Neural crest cell (in vitro differentiated cells): ENCODE data around the gene CASTOR1. TPM values are rescaled to one million over a fixed set of nuclear protein-coding genes. Genes with fewer than 3 reads are reported as not detected.
A peak's percentile ranks its signal among the peaks of the same experiment; 100 is the strongest.

Experiments
- DNase-seq: peaks from one replicate; pipeline ENCODE4 v3.0.0; 2021; ENCODE audit warnings: low read depth, mixed read lengths, low spot score
- H3K27ac Mint-ChIP-seq: one replicate; pipeline ENCODE4 v1.8.0; 2021; ENCODE audit warnings: mild to moderate bottlenecking, mixed read lengths; ENCODE audit not compliant: unreplicated experiment
- H3K27me3 Mint-ChIP-seq: 2 replicates; pipeline ENCODE4 v1.8.0; 2021; ENCODE audit warnings: low read depth, mild to moderate bottlenecking, mixed read lengths
- H3K36me3 Mint-ChIP-seq: 2 replicates; pipeline ENCODE4 v1.8.0; 2021; ENCODE audit warnings: low read depth, mild to moderate bottlenecking, mixed read lengths
- H3K4me1 Mint-ChIP-seq: 2 replicates; pipeline ENCODE4 v1.8.0; 2021; ENCODE audit warnings: mixed read lengths
- H3K4me3 Mint-ChIP-seq: one replicate; pipeline ENCODE4 v1.8.0; 2021; ENCODE audit warnings: mild to moderate bottlenecking, mixed read lengths
- H3K9me3 Mint-ChIP-seq: 2 replicates; pipeline ENCODE4 v1.8.0; 2021; ENCODE audit warnings: mixed read lengths
- total RNA-seq: library from RNA; stranded (reverse); gene quantifications from 2 replicates; pipeline ENCODE4 v1.2.1, GENCODE V29; 2021
- TF ChIP-seq, protein P1 (sequence below): fragments of 200-600 bp; sonication (generic); conservative IDR thresholded peaks from 2 replicates; pipeline ENCODE4 v1.5.0; 2021; ENCODE audit warnings: antibody characterized with exemption, mild to moderate bottlenecking

CASTOR1 gene
- total RNA-seq, 1 donor from 2014 or later, result 6.2 TPM

DNA sequence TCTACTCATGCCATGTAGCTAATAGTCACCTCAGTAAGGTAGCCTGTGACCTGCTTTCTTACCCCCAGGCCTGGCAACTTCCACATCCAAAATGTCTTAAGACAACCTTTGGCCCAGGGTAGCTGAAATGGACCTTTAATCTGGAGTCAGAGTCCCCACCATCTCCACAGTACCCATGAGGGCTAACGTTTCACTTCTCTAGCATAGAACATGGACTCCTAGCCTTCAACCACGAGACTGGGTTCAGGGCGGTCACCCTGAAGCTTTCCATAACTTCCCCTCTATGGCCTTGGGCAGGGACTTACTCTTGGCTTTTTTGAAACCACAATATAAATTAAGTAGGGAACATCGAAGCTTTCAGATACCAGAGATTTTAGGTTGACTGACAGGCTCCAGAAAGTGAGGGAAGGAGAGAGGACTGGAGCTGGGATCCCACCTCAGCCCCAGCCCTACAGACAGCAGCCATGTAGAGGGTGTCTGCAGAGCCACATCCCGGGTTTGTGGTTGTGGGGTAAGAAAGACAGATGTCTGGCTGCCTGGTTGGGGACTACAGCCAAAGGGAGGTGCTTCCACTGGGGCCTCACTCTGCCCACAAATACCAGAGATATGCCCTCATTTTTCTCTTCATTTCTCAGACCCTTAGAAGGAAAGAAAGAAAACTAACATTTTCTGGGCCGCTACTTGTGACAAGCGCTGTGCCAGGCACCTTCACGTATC is 34.9 kb upstream of the CASTOR1 start:
- Mint-ChIP-seq H3K27me3 (no peaks in the 10 kb centered on the region), H3K36me3 (no peaks in the 10 kb centered on the region), H3K9me3 (no peaks in the 10 kb centered on the region), H3K4me1 (peaks cover 24% of the 10 kb centered on the region), H3K27ac (peak overlapping the region; percentile 12), H3K4me3 (peak overlapping the region; percentile 72)
- DNase-seq, result no peak
- TF ChIP-seq, protein P1, sequence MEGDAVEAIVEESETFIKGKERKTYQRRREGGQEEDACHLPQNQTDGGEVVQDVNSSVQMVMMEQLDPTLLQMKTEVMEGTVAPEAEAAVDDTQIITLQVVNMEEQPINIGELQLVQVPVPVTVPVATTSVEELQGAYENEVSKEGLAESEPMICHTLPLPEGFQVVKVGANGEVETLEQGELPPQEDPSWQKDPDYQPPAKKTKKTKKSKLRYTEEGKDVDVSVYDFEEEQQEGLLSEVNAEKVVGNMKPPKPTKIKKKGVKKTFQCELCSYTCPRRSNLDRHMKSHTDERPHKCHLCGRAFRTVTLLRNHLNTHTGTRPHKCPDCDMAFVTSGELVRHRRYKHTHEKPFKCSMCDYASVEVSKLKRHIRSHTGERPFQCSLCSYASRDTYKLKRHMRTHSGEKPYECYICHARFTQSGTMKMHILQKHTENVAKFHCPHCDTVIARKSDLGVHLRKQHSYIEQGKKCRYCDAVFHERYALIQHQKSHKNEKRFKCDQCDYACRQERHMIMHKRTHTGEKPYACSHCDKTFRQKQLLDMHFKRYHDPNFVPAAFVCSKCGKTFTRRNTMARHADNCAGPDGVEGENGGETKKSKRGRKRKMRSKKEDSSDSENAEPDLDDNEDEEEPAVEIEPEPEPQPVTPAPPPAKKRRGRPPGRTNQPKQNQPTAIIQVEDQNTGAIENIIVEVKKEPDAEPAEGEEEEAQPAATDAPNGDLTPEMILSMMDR, result no peak

DNA sequence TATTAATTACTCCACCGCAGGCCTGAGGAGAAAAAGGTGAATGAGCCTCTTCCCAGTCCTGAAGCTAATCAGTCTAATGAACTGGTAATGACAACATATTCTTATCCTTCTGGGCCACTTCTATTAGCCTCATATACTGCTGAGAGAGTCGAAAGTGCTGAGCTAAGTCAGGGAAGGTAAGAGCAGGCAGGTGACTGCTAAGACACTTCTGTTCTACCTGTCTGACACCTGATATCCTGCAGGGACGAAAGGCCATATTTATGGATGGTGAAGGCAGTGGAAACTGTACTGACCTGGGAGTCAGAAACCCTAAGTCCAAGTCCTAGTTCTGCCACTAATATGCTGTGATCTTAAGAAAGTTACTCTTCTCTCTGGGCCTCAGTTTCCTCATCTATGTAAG is 33.9 kb upstream of the CASTOR1 start:
- Mint-ChIP-seq H3K27ac (no peak overlapping the region), H3K4me3 (peak overlapping the region; percentile 35), H3K27me3 (no peaks in the 10 kb centered on the region), H3K9me3 (no peaks in the 10 kb centered on the region), H3K4me1 (peaks cover 28% of the 10 kb centered on the region), H3K36me3 (no peaks in the 10 kb centered on the region)
- TF ChIP-seq, protein P1, result no peak
- no peak for DNase-seq

DNA sequence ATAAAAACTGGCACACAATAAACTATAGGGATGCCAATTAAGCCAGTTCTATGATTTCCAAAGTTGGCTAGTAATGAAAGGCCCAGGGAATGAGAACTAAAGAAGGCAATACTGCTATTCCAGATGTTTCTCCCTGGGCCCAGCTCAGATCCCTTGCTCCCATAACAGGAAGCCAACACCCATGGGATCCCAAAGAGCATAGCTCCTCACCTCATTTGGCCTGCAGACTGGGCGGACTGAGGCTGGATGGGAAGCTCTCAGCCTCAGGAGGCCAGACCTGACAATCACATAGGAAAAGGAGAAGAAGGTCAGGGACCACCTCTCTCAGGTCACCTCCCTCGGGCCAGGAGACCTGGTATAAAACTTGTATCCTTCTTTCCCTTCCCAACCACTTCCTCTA is 32.2 kb upstream of the CASTOR1 start:
- Mint-ChIP-seq H3K27me3 (no peaks in the 10 kb centered on the region), H3K9me3 (no peaks in the 10 kb centered on the region), H3K4me1 (peaks cover 19% of the 10 kb centered on the region), H3K27ac (no peak overlapping the region), H3K4me3 (no peak overlapping the region), H3K36me3 (no peaks in the 10 kb centered on the region)
- no peak for DNase-seq
- TF ChIP-seq, protein P1, result no peak

DNA sequence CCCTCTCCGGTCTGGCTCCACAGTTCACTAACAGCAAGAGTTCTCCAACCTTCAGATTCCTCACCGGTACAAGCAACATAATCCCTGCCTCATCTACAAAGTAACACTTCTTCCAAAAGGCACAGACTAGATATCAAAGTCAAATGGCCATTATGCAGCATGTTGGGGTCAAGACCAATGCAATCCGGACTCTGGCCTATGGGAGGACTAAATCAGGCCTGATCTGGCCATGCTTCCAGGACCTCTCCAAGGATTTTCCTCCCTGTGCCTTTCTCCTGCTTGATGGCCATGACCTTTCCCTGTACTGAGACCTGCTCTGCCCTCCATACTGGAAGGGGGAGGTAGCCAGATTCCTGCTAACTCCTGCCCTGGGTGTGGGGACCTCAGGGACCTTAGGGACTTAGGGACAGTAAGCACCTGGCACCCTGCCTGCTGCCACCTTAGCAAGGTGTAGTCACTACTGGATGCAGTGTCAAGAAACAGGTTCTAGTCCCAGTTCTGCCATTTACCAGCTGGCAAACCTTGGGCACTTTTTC is 30.8 kb upstream of the CASTOR1 start:
- TF ChIP-seq, protein P1, result no peak
- H3K4me1 Mint-ChIP-seq, result peaks cover 8% of the 10 kb centered on the region
- H3K9me3 Mint-ChIP-seq, result no peaks in the 10 kb centered on the region
- H3K4me3 Mint-ChIP-seq, result no peak overlapping the region
- H3K27ac Mint-ChIP-seq, result no peak overlapping the region
- H3K27me3 Mint-ChIP-seq, result no peaks in the 10 kb centered on the region
- no peak for DNase-seq
- H3K36me3 Mint-ChIP-seq, result no peaks in the 10 kb centered on the region

DNA sequence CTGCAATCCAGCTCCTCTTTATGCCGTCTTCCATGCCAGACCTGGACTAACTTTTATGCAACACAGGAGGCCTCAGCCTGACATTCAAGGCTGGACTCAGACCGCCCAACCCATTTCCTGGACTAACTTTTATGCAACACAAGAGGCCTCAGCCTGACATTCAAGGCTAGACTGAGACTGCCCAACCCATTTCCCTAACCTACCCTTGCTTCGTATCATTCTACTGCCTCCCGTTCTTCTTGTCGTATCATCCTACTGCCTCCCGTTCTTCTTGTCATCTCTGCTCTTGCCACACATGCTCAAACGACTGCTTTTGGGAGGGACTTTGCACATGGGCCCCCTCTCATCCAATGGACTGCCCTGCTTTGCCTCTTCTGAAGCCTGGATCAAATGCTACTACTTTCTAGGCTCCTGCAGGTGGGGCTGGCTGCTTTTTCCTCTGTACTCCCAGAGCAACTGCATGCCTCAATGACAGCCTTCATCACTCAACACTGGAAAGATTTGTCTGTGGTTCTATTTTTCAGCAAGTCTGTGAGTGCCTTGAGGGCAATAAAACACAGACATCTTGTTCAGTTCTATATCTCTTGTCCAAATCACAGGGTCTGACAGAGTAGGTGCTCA is 29.6 kb upstream of the CASTOR1 start:
- H3K4me3 Mint-ChIP-seq, result no peak overlapping the region
- TF ChIP-seq, protein P1, result no peak
- peaks cover 5% of the 10 kb centered on the region for H3K4me1 Mint-ChIP-seq
- no peaks in the 10 kb centered on the region for H3K36me3 Mint-ChIP-seq
- H3K9me3 Mint-ChIP-seq, result no peaks in the 10 kb centered on the region
- no peaks in the 10 kb centered on the region for H3K27me3 Mint-ChIP-seq
- H3K27ac Mint-ChIP-seq, result no peak overlapping the region
- no peak for DNase-seq
